Smooth muscle cell (in vitro differentiated cells): ENCODE data around the gene HLTF. TPM values are rescaled to one million over a fixed set of nuclear protein-coding genes. Genes with fewer than 3 reads are reported as not detected.

Source experiments
- DNase-seq: peaks from one replicate; lab custom pipeline; 2025; ENCODE audit not compliant: unreplicated experiment; lab: John Stamatoyannopoulos, UW
- H2AFZ ChIP-seq: fragments of 200-600 bp; sonication (generic); 2 replicates; pipeline ENCODE4 v1.6.0; 2016; ENCODE audit warnings: antibody characterized with exemption, low read depth, mild to moderate bottlenecking
- H3F3A ChIP-seq: fragments of 200-600 bp; sonication (generic); 2 replicates; pipeline ENCODE4 v1.6.0; 2017; ENCODE audit warnings: antibody characterized with exemption, low read depth
- H3K27ac ChIP-seq: fragments of 200-600 bp; sonication (generic); 2 replicates; pipeline ENCODE4 v1.5.1; 2016; ENCODE audit warnings: low read depth, mild to moderate bottlenecking
- H3K27me3 ChIP-seq: fragments of 200-600 bp; sonication (generic); 2 replicates; pipeline ENCODE4 v1.6.1; 2016; ENCODE audit warnings: low read depth, mild to moderate bottlenecking
- H3K36me3 ChIP-seq: fragments of 200-600 bp; sonication (generic); 2 replicates; pipeline ENCODE4 v1.5.1; 2016; ENCODE audit warnings: low read depth
- H3K4me1 ChIP-seq: fragments of 200-600 bp; sonication (generic); 2 replicates; pipeline ENCODE4 v1.5.1; 2016; ENCODE audit warnings: low read depth
- H3K4me2 ChIP-seq: fragments of 200-600 bp; sonication (generic); 2 replicates; pipeline ENCODE4 v1.6.0; 2016; ENCODE audit warnings: mild to moderate bottlenecking
- H3K4me3 ChIP-seq: fragments of 200-600 bp; sonication (generic); 2 replicates; pipeline ENCODE4 v1.5.1; 2016; ENCODE audit warnings: mild to moderate bottlenecking
- H3K79me2 ChIP-seq: fragments of 200-600 bp; sonication (generic); 2 replicates; pipeline ENCODE4 v1.6.0; 2016; ENCODE audit warnings: low read depth, mild to moderate bottlenecking
- H3K9ac ChIP-seq: fragments of 200-600 bp; sonication (generic); 2 replicates; pipeline ENCODE4 v1.6.0; 2016; ENCODE audit warnings: low read depth
- H3K9me3 ChIP-seq: fragments of 200-600 bp; sonication (generic); replicated peaks from 2 replicates; pipeline ENCODE4 v1.5.1; 2016; ENCODE audit warnings: low read depth
- H4K20me1 ChIP-seq: fragments of 200-600 bp; sonication (generic); 2 replicates; pipeline ENCODE4 v1.6.0; 2016; ENCODE audit warnings: low read depth
- CTCF ChIP-seq: fragments of 200-600 bp; sonication (generic); IDR thresholded peaks from 2 replicates; pipeline ENCODE4 v1.5.1; 2017; ENCODE audit warnings: borderline replicate concordance, mild to moderate bottlenecking, antibody characterized with exemption; ENCODE audit not compliant: insufficient read depth, poor library complexity, severe bottlenecking
- WGBS: methylation state at CpG from one replicate; pipeline ENCODE4 v1.1.7; 2016; ENCODE audit warnings: low lambda C conversion rate; 5-methylcytosine and 5-hydroxymethylcytosine counted together
- polyA plus RNA-seq: library from polyadenylated mRNA; unstranded; fragments of >200 nt; fragmentation: Nextera tagmentation; extraction: Ambion mirVana; gene quantifications from 2 replicates; pipeline ENCODE4 v1.2.1, GENCODE V29; 2016
- total RNA-seq: library from RNA; depleted of rRNA; stranded (reverse); fragments of >200 nt; gene quantifications from 2 replicates; pipeline ENCODE4 v1.2.3, GENCODE V29; 2014

The HLTF gene
- total and polyA plus RNA-seq, 2 experiments from 2014 or later = 24.2 to 34.9 TPM

DNA sequence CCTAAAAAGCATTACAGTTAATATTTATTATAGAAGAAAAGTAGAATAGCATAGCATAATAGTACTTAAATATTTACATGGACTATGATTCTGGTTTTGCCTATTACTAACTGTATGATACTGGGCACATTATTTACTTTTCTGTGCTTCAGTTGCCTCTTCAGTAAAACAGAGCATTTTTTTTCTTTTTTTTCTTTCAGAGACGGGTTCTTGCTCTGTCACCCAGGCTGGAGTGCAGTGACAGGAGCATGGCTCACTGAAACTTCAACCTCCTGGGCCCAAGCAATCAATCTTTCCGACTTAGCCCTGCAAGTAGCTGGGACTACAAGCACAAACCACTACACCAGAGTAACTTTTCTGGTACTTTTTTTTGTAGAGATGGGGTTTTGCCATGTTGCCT, 48.0 kb downstream of the HLTF start:
- Histone ChIP-seq H2AFZ (no peak overlapping the region), H3F3A (no peaks in the 10 kb centered on the region), H3K9me3 (no peaks in the 10 kb centered on the region), H3K4me1 (no peaks in the 10 kb centered on the region), H3K9ac (no peak overlapping the region), H3K36me3 (peaks cover 14% of the 10 kb centered on the region), H3K4me3 (no peak overlapping the region), H3K79me2 (no peaks in the 10 kb centered on the region), H3K4me2 (no peak overlapping the region), H4K20me1 (no peaks in the 10 kb centered on the region), H3K27me3 (no peaks in the 10 kb centered on the region), H3K27ac (no peak overlapping the region)
- DNase-seq = no peak
- TF ChIP-seq CTCF = no peak
- 83% methylated on average over 2 of the region's 2 CpGs for WGBS

DNA sequence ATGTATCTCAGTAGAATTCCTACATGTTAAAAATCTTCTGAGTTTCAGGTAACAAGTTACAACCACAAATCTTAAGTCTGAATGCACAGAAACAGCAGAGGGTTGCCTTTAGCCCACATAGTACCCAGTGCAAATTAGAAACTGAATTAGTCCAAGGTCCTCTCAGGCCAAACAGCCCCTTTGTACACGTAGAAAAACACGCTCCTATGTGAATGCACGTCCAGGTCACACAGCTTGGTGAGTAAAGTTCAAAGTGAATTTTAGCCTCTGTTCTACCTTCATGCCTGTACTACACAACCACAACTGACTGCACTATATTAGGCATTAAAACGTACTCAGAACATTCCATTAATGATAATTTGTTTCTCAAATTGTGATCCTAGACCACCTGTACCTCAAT, 48.6 kb downstream of the HLTF start:
- Histone ChIP-seq H2AFZ (no peak overlapping the region), H3K4me2 (no peak overlapping the region), H3K4me3 (no peak overlapping the region), H3K27ac (no peak overlapping the region), H3K36me3 (peaks cover 14% of the 10 kb centered on the region), H3K79me2 (no peaks in the 10 kb centered on the region), H3K4me1 (no peaks in the 10 kb centered on the region), H3K9me3 (no peaks in the 10 kb centered on the region), H3K9ac (no peak overlapping the region), H3K27me3 (no peaks in the 10 kb centered on the region), H3F3A (no peaks in the 10 kb centered on the region), H4K20me1 (no peaks in the 10 kb centered on the region)
- no peak for TF ChIP-seq CTCF
- 98% methylated on average over 4 of the region's 4 CpGs for WGBS
- no peak for DNase-seq

GRCh38 chr3:149031096-149031495, 55.2 kb downstream of the HLTF start:
- no peaks in the 10 kb centered on the region for H4K20me1 ChIP-seq
- no peak overlapping the region for H3K4me3 ChIP-seq
- no peak for DNase-seq
- H3K9ac ChIP-seq = no peak overlapping the region
- H3K4me2 ChIP-seq = no peak overlapping the region
- H3F3A ChIP-seq = no peaks in the 10 kb centered on the region
- no peaks in the 10 kb centered on the region for H3K79me2 ChIP-seq
- H3K27me3 ChIP-seq = no peaks in the 10 kb centered on the region
- H3K9me3 ChIP-seq = no peaks in the 10 kb centered on the region
- peaks cover 5% of the 10 kb centered on the region for H3K36me3 ChIP-seq
- no peak overlapping the region for H3K27ac ChIP-seq
- no peaks in the 10 kb centered on the region for H3K4me1 ChIP-seq
- TF ChIP-seq CTCF = no peak
- 66% methylated on average over 2 of the region's 2 CpGs for WGBS
- H2AFZ ChIP-seq = no peak overlapping the region

DNA sequence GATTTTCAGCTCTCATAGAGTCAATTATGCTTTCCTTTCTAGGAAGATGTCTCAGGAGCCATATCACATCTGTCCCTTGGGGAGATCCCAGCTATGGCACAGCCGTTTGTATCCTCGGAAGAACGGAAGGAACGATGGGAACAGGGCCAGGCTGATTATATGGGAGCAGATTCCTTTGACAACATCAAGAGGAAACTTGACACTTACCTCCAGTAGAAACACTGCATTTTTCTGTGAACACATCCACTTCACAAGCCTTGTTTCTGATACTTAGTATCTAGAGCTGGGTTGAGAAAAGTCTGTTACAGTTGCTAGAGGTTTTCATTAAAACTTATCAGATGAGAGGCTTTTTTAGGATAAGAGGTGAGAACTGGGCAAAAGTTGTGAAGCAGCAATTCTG, 59.6 kb downstream of the HLTF start:
- Histone ChIP-seq H3K4me3 (no peak overlapping the region), H3K4me2 (no peak overlapping the region), H3K9me3 (no peaks in the 10 kb centered on the region), H3K36me3 (peaks cover 17% of the 10 kb centered on the region), H3K4me1 (no peaks in the 10 kb centered on the region), H2AFZ (no peak overlapping the region), H3K79me2 (no peaks in the 10 kb centered on the region), H3K9ac (no peak overlapping the region), H3K27ac (no peak overlapping the region), H3K27me3 (no peaks in the 10 kb centered on the region), H3F3A (no peaks in the 10 kb centered on the region), H4K20me1 (no peaks in the 10 kb centered on the region)
- DNase-seq = no peak
- WGBS = 88% methylated on average over 4 of the region's 4 CpGs
- no peak for TF ChIP-seq CTCF
